Loucy (cell line): Measurements from ENCODE around the gene PPP1R15A.
"Not testable (repeated sequence)": the region's sequence is repeated elsewhere in the genome, so short reads cannot be mapped to it uniquely, and the experiment has no call there.

ENCODE experiments used
- H2AFZ ChIP-seq: fragments of 200-600 bp; sonication (generic); 2 replicates; pipeline ENCODE4 v1.6.0; 2016; ENCODE audit warnings: antibody characterized with exemption, mild to moderate bottlenecking, low read length, moderate library complexity
- H3F3A ChIP-seq: fragments of 200-600 bp; 2 replicates; pipeline ENCODE4 v1.6.0; 2016; ENCODE audit warnings: antibody characterized with exemption, low read depth, mild to moderate bottlenecking
- H3K27me3 ChIP-seq: fragments of 200-600 bp; sonication (generic); 2 replicates; pipeline ENCODE4 v1.6.1; 2014; ENCODE audit warnings: low read length, mild to moderate bottlenecking; ENCODE audit not compliant: insufficient read depth, poor library complexity, severe bottlenecking
- H3K36me3 ChIP-seq: fragments of 200-600 bp; sonication (generic); 2 replicates; pipeline ENCODE4 v1.6.1; 2016; ENCODE audit warnings: low read length; ENCODE audit not compliant: insufficient read depth
- H3K4me1 ChIP-seq: fragments of 200-600 bp; sonication (generic); 2 replicates; pipeline ENCODE4 v1.5.1; 2014; ENCODE audit warnings: low read length, mild to moderate bottlenecking; ENCODE audit not compliant: insufficient read depth, poor library complexity, severe bottlenecking
- H3K4me2 ChIP-seq: fragments of 200-600 bp; sonication (generic); 2 replicates; pipeline ENCODE4 v1.6.0; 2014; ENCODE audit warnings: antibody characterized with exemption, low read length, low read depth, mild to moderate bottlenecking; ENCODE audit not compliant: poor library complexity, severe bottlenecking
- H3K4me3 ChIP-seq: fragments of 200-600 bp; sonication (generic); 2 replicates; pipeline ENCODE4 v1.5.1; 2014; ENCODE audit warnings: low read length, mild to moderate bottlenecking, mixed read lengths; ENCODE audit not compliant: poor library complexity, severe bottlenecking
- H3K79me2 ChIP-seq: fragments of 200-600 bp; sonication (generic); 2 replicates; pipeline ENCODE4 v1.6.1; 2014; ENCODE audit warnings: low read length; ENCODE audit not compliant: insufficient read depth
- H3K9ac ChIP-seq: fragments of 200-600 bp; sonication (generic); 2 replicates; pipeline ENCODE4 v1.6.0; 2014; ENCODE audit warnings: mild to moderate bottlenecking, low read depth, low read length, moderate library complexity; ENCODE audit not compliant: poor library complexity, severe bottlenecking
- H3K9me2 ChIP-seq: fragments of 200-600 bp; sonication (generic); replicated peaks from 2 replicates; pipeline ENCODE4 v1.6.1; 2016; ENCODE audit warnings: low read depth, low read length, mixed read lengths
- H3K9me3 ChIP-seq: fragments of 200-600 bp; sonication (generic); 2 replicates; pipeline ENCODE4 v1.6.1; 2014; ENCODE audit warnings: mild to moderate bottlenecking, antibody characterized with exemption, low read length, low read depth; ENCODE audit not compliant: insufficient read depth
- H4K20me1 ChIP-seq: fragments of 200-600 bp; sonication (generic); 2 replicates; pipeline ENCODE4 v1.6.0; 2014; ENCODE audit warnings: antibody characterized with exemption, low read length, mild to moderate bottlenecking; ENCODE audit not compliant: insufficient read depth, poor library complexity, severe bottlenecking
- EZH2phosphoT487 ChIP-seq: fragments of 200-600 bp; IDR thresholded peaks from 2 replicates; pipeline ENCODE4 v1.6.1; 2018; ENCODE audit warnings: antibody characterized with exemption, mild to moderate bottlenecking, moderate library complexity, borderline replicate concordance
- TF ChIP-seq, protein P1 (sequence below): fragments of 200-600 bp; sonication (generic); conservative IDR thresholded peaks from 2 replicates; pipeline ENCODE4 v1.5.1; 2014; ENCODE audit warnings: mild to moderate bottlenecking, antibody characterized with exemption, low read length

The PPP1R15A gene

DNA sequence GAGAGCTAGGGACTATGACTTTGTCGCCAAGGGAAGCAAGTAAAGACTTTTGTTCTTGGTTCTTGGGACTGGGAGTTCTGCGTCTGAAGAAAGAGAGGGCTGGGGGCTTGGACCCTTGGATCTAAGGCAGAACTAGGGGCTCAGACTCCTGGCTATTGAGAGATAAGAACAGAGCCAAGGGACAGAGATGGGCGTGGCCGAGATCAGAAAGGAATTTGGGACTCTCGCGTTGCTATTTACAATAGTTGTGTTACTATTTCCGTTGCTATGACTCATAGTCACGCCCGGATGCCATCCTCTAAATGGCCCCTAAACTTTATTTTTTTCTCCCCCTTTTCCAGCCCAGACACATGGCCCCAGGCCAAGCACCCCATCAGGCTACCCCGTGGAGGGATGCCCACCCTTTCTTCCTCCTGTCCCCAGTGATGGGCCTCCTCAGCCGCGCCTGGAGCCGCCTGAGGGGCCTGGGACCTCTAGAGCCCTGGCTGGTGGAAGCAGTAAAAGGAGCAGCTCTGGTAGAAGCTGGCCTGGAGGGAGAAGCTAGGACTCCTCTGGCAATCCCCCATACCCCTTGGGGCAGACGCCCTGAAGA lies 759 bp downstream of the PPP1R15A start:
- Histone ChIP-seq H3K9ac (peak overlapping the region; percentile 97), H3K9me2 (no peaks in the 10 kb centered on the region), H3K4me3 (peak overlapping the region; percentile 95), H3K27me3 (no peaks in the 10 kb centered on the region), H3K9me3 (no peaks in the 10 kb centered on the region), H3F3A (no peaks in the 10 kb centered on the region), H3K4me2 (peak overlapping the region; percentile 88), H4K20me1 (peaks cover 24% of the 10 kb centered on the region), H3K36me3 (no peaks in the 10 kb centered on the region), H2AFZ (peak overlapping the region; percentile 90), H3K4me1 (peaks cover 32% of the 10 kb centered on the region), H3K79me2 (peaks cover 29% of the 10 kb centered on the region; the same call in 1 of the 2 replicates)
- TF ChIP-seq, protein P1, sequence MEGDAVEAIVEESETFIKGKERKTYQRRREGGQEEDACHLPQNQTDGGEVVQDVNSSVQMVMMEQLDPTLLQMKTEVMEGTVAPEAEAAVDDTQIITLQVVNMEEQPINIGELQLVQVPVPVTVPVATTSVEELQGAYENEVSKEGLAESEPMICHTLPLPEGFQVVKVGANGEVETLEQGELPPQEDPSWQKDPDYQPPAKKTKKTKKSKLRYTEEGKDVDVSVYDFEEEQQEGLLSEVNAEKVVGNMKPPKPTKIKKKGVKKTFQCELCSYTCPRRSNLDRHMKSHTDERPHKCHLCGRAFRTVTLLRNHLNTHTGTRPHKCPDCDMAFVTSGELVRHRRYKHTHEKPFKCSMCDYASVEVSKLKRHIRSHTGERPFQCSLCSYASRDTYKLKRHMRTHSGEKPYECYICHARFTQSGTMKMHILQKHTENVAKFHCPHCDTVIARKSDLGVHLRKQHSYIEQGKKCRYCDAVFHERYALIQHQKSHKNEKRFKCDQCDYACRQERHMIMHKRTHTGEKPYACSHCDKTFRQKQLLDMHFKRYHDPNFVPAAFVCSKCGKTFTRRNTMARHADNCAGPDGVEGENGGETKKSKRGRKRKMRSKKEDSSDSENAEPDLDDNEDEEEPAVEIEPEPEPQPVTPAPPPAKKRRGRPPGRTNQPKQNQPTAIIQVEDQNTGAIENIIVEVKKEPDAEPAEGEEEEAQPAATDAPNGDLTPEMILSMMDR, result no peak

DNA sequence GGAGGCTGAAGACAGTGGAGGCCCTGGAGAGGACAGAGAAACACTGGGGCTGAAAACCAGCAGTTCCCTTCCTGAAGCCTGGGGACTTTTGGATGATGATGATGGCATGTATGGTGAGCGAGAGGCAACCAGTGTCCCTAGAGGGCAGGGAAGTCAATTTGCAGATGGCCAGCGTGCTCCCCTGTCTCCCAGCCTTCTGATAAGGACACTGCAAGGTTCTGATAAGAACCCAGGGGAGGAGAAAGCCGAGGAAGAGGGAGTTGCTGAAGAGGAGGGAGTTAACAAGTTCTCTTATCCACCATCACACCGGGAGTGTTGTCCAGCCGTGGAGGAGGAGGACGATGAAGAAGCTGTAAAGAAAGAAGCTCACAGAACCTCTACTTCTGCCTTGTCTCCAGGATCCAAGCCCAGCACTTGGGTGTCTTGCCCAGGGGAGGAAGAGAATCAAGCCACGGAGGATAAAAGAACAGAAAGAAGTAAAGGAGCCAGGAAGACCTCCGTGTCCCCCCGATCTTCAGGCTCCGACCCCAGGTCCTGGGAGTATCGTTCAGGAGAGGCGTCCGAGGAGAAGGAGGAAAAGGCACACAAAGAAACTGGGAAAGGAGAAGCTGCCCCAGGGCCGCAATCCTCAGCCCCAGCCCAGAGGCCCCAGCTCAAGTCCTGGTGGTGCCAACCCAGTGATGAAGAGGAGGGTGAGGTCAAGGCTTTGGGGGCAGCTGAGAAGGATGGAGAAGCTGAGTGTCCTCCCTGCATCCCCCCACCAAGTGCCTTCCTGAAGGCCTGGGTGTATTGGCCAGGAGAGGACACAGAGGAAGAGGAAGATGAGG lies 1.5 kb downstream of the PPP1R15A start:
- Histone ChIP-seq H2AFZ (no peak overlapping the region), H3K79me2 (peaks cover 29% of the 10 kb centered on the region; the same call in 1 of the 2 replicates), H3K4me1 (peaks cover 32% of the 10 kb centered on the region), H4K20me1 (peaks cover 24% of the 10 kb centered on the region), H3K9ac (peak overlapping the region; percentile 97), H3K36me3 (no peaks in the 10 kb centered on the region), H3F3A (no peaks in the 10 kb centered on the region), H3K27me3 (no peaks in the 10 kb centered on the region), H3K4me3 (peak overlapping the region; percentile 95), H3K9me2 (no peaks in the 10 kb centered on the region), H3K9me3 (no peaks in the 10 kb centered on the region), H3K4me2 (peak overlapping the region; percentile 88)
- TF ChIP-seq EZH2phosphoT487, result no peak

DNA sequence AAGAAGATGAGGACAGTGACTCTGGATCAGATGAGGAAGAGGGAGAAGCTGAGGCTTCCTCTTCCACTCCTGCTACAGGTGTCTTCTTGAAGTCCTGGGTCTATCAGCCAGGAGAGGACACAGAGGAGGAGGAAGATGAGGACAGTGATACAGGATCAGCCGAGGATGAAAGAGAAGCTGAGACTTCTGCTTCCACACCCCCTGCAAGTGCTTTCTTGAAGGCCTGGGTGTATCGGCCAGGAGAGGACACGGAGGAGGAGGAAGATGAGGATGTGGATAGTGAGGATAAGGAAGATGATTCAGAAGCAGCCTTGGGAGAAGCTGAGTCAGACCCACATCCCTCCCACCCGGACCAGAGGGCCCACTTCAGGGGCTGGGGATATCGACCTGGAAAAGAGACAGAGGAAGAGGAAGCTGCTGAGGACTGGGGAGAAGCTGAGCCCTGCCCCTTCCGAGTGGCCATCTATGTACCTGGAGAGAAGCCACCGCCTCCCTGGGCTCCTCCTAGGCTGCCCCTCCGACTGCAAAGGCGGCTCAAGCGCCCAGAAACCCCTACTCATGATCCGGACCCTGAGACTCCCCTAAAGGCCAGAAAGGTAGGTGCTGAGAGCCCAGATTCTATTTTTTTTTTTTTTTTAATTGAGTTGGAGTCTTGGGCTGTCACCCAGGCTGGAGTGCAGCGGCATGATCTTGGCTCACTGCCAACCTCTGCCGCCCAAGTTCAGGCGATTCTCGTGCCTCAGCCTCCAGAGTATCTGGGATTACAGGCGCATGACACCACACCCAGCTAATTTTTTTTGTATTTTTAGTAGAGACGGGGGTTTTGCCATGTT lies 2.3 kb downstream of the PPP1R15A start:
- Histone ChIP-seq H3K4me2 (peak overlapping the region; percentile 88), H3K4me1 (peaks cover 32% of the 10 kb centered on the region), H3K9me3 (no peaks in the 10 kb centered on the region), H3K4me3 (peak overlapping the region; percentile 95), H3K79me2 (peaks cover 29% of the 10 kb centered on the region; the same call in 1 of the 2 replicates), H3K9ac (peak overlapping the region; percentile 67), H3K27me3 (no peaks in the 10 kb centered on the region), H4K20me1 (peaks cover 24% of the 10 kb centered on the region), H3F3A (no peaks in the 10 kb centered on the region), H2AFZ (no peak overlapping the region), H3K9me2 (no peaks in the 10 kb centered on the region), H3K36me3 (no peaks in the 10 kb centered on the region)
- TF ChIP-seq EZH2phosphoT487, result no peak
- TF ChIP-seq, protein P1, result no peak

DNA sequence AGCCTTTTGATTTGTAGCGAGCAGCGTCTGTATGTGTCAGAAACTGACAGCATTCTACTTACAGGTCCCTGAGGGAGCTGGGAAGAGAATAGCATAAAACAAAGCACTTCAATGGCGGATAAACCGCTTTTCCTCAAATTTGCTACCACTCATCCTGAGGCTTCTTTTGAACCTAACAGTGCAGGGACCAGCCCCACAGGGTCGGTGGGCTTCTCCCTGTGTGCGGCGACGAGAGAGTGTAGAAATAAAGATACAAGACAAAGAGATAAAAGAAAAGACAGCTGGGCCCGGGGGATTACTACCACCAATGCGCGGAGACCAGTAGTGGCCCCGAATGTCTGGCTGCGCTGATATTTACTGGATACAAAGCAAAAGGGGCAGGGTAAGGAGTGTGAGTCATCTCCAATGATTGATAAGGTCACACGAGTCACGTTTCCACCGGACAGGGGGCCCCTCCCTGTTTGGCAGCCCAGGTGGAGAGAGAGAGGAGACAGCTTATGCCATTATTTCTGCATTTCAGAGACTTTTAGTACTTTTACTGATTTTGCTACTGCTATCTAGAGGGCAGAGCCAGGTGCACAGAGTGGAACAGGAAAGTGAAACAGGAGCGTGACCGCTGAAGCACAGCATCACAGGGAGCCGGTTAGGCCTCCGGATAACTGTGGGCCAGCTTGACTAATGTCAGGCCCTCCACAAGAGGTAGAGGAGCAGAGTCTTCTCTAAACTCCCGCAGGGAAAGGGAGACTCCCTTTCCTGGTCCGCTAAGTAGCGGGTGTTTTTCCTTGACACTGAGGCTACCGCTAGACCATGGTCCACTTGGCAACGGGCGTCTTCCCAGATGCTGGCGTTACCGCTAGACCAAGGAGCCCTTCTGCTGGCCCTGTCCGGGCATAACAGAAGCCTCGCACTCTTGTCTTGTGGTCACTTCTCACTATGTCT lies 4.1 kb downstream of the PPP1R15A start:
- H3K36me3 ChIP-seq, H2AFZ ChIP-seq, H3F3A ChIP-seq, H3K9me3 ChIP-seq, H3K9me2 ChIP-seq, H3K27me3 ChIP-seq: not testable (repeated sequence)
- Histone ChIP-seq H3K4me1 (peaks cover 32% of the 10 kb centered on the region), H4K20me1 (peaks cover 24% of the 10 kb centered on the region), H3K9ac (peak overlapping the region; percentile 67), H3K4me3 (peak overlapping the region; percentile 95), H3K79me2 (peaks cover 29% of the 10 kb centered on the region; the same call in 1 of the 2 replicates), H3K4me2 (peak overlapping the region; percentile 88)
